ENCODE data around the gene KCNA2.

KCNA2 gene

DNA sequence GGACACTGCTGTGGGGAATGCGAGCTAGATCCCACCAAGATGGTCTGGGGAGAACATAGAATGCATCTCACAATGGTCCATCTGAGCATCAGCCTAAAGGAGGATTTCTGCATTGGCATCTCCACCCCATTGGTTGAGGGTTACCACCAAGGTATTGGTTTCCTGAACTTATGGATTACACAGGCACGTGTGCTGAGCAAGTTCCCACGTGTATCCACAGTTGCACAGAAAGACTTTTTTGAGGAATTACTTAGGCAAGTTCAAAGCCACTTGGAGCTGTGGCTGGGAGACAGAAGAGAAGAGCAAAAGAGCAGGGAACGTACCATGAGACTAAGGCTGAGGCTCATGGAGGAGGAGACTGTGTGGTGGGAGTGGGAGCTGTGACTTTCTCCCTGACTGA is 43.1 kb downstream of the KCNA2 start:
- no peak for DNase-seq

DNA sequence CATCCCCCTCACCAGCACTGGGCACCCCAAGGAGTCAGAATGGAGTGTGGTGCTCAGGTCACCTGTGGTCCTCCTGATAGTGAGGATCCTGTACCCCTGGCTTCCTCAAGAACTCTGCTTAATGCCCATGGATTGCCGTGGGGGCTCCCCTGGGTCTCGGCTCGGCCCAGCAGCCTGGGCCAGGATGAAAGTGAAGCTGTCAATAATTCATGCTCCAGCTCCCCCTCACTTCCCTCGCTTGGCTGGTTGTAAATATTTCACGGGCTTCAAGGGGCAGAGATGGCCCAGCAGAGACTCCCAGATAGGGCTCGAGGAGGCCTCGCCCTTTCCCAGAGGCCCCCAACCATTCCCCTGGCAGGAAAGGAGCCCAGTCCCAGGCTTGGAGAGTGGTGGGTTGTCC is 44.6 kb downstream of the KCNA2 start:
- no peak for DNase-seq

DNA sequence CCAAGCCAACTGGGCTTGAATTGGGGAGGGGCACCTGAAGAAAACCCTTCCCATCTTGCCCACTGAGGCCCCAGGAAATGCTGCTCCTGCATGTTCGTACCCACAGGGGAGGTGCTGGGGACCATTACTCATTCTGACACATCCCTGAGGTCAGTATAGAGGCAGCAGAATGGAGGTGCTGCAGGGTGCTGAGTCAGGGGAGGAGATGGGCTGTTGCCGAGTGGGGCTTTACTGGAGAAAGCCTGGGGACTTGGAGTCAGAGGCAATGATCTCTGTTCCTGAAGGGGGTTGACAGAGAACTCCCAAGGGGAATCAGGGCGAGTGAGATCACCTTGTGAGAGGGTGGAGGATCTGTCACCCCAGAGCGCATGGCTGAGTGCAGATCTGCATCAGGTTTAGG is 47.0 kb downstream of the KCNA2 start:
- DNase-seq = no peak

DNA sequence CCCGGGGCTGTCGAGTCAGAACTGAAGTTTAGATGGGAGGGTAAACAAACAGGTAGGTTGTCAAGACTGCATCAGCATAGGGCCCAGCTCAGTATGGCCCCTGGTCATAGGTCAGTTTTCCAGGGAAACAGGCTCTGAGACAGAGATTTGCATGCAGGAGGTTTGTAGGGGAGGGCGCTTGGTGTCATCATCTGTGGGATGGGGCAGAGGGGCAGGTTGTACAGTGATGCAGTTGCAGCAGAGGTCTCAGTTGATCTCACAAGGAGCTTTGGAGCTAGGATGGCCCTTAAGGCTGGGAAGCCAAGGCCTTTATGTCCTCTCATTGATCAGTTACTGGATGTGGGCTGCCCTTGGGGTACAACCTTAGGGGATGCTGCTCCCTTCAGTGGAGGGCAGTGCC is 48.7 kb downstream of the KCNA2 start:
- DNase-seq = no peak

DNA sequence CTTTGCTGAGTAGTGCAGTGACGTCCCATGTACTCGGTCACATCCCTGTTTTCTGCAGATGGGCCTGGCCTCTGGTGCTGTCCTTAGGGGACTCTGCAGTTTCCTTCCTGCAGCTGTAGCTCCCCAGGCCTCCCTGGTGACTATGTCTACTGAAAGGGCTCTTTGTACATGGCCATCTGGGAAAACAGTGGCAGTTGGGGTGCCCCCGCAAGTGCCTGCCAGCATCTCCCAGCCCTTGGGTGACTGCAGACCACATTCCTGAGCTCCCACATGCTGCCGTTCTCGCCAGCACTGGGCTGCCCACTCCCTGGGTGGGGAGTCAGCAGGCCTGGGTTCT is 49.7 kb downstream of the KCNA2 start:
- DNase-seq = no peak

DNA sequence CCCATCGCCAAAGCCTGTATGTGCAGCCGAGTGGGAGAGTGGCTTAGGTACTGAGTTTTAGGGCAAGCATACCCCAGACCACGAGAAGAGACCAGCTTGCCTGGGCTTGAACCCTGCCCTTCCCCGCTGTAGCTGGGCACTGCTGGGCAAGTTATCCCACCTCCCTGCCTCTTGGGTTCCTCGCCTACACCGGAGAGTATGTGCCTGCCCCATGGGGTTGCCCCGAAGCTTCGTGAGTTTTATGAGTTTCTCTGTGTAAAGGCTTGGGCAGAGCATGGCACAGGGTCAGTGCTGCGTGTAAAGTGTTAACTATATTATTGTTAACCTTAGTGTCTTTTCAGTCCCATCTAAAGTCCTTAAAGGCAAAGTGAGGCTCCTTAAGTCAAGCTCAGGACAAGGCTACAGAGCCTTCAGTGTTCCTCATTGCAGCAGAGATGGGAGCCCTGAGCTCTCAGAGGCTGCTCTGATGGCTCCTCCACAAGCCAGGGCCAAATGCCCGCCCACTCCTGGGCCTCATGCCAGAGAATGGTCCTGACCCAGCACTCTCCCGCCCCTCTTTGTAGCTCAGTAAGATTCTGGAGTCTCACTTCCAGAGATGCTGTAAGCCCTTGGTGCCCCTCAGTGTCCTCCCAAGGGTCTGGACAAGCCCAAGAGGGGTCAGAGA is 50.2 kb downstream of the KCNA2 start:
- DNase-seq = no peak

DNA sequence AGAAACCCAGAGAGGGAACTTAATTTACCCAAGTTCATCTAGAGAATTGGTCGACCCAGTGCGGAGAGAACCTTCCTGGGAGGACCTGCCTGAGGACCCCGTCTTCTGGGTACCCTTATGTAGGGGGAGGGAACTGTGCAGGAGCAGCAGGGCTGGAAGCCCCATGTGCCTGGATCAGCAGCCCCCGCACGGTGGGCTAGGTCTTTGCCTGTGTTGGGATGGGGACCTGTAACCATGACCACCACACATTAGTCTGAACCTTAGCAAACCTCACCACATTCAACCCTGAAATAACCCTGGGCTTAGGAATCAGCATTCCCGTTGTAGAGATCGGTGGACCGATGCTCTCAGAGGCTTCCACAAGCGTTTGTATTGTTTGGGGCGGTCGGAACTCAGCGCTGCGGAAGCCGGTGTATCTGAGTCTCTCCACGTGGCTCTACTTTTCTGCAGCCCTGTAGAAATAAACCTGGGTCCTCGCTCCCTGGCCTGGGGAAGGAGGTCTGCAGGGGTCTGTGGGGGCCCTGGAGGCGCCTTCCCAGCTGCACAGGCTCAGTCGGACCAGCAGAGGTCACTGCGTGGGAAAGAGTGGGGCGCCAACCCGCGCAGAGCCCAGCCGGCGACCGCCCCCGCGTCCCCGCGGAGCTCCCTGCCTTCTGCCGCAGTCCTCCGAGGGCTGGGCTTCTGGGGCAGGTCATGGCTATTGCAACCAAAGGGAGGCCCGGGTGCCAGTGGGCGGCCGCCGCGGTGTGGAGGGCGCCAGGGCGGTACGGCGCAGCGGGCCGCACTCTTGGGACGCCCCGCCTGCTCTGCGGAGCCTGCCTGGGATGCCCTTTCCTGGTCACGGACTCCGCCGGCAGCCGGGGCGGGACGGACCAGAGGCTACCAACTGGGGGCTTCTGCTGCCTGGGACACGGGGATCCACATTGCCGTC is 51.0 kb downstream of the KCNA2 start:
- peak; percentile 59 for DNase-seq

DNA sequence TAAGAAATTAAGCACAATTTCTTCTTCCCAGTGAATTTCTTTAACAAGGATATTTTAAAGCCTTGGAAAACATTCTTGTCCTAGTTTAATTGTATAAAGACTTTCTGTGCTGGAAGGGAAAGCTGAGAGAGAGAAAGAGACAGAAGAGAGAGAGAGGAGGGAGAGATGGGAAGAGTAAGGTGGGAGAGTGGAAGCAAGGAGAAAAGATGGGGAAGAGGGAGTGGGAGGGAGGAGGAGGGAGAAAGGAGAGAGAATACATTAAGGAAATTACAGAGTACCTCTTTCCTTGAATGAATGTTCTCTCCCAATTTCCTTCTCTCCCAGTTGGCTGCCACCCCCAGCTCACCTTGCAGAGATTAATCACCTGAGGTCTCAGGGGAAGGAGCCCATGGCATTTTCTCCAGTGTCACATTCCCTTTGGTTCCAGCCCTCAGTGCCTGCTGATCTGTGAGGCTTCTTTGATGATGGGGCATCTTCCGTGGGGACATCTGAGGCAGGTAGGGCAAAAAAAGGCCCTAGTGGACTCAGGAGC is 54.8 kb downstream of the KCNA2 start:
- DNase-seq = no peak

DNA sequence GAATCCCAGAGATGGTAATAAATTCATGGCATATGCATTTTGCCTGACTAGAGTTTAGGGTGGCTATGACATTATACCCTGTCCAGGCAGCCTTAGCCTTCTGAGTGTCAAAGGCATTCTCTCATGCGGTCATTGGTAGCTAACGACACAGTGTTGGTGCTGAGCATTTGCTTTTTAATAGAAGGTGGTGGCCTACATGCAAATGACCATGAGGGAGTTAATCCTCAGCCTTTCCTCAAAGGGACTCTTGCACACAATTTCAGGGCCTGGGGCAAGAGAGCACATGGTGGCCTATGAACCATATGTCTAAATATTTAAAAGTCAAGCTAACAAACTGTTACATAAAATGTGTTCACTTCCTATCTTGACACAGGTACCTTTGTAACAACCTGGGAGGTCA is 56.3 kb downstream of the KCNA2 start:
- DNase-seq = no peak

DNA sequence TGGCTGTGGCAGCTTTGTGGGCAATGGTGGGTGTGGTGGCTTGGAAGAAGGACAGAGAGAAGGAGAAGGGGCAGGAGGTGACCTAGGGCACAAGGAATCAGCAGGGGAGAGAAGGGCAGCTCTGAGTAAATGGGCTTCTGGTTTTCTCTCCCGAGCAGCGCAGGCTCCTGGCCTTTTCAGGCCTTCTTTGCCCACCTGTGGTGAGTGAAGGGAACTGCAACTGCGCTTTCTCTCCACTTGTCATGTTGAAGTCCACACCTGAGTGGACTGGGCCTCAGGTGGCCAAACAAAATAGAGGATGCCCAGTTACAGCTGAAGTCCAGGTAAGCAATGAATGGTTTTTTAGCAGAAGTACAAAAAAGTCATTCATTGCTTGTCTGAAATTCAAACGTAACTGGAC is 57.8 kb downstream of the KCNA2 start:
- DNase-seq = no peak

DNA sequence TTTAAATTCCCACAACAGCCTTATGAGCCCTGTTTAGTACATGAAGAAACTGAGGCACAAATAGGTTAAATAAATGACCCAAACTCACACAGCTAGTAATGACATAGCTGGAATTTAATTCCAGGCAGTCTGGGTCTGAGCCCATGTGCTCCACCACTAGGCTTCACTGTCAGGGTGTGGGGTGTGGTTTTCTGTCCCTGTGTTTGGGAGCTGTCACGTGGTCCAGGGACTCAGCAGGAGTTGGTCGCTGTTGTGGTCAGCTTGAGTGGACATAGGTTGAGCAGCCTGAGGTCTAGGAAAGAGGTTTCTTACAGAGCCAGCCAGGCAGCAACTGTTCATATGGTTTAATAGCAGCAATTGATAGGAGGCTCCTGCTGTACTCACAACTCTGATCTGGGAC is 59.1 kb downstream of the KCNA2 start:
- no peak for DNase-seq

DNA sequence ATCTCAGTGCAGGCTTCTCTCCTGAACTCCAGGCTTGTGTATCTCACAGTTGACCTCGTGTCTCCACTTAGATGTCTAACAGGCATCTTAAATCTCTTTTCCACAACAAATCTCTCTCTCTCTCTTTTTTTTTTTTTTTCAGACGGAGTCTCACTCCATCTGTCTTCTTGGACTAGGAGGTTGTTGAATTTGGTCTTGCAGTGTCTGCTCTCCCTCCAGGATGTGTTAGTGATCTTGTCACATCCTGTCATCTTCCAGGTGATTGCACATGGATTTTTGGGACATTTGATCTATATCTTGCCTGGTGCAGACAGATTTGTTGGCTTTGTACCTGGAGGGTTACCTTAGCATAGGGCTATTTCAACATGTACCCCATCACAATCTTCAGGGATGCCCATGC is 60.7 kb downstream of the KCNA2 start:
- DNase-seq = no peak

DNA sequence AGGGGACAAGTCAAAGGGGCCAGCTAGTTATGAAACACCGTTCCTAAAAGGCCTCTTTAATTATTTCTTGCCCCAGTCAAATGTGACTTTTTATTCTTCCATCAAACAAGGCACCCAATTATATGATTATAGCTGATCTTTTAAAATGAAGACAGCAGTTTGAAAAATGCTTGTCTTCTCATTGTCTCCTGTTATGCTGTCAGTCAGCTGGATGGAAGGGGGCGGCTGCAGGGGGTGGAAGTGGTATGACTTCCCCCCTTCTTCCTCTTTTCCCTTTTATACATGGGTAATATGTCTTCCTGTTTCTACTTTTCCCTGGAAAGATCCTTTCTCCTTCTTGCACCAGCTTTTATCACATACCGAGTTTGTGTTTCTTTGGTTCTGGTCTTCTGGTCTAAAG is 61.4 kb downstream of the KCNA2 start:
- DNase-seq = no peak

Measured in CD4-positive, alpha-beta T cell treated with Interleukin-12 subunit alpha and Interleukin-12 subunit beta, for 1 hour (primary cell).